ENCODE data around the gene PIH1D1. TPM values are rescaled to one million over a fixed set of nuclear protein-coding genes. Genes with fewer than 3 reads are reported as not detected.

The PIH1D1 gene
- total RNA-seq, 4 donors from 2014 or later = 96.2 to 229 (median 115) TPM

DNA sequence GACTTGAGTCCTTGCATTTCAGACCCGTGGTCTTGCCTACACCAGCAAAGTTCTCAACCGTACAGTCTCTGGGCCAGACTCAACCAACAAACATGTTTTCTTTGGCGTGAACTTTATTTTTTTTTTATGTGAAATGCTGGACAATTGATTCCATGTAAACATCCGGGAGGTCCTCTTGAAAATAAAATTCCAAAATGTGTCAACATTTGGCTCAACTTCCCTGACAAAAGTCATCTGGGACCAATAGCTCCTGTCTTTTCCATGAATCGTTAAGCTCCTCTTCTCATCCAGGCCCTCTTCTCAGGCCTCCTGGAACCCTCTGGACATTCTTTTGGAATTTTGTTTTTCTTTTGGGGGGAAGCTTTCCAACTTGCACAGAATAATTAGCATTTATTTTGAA lies 4.2 kb upstream of the PIH1D1 start:
- H3K36me3 ChIP-seq = peaks cover 0 to 23% (median 0%) of the 10 kb centered on the region in 3 donors
- DNase-seq = no peak
- no peak for TF ChIP-seq POLR2A (IDR thresholded peaks at IDR 0.05)
- TF ChIP-seq, protein P1, sequence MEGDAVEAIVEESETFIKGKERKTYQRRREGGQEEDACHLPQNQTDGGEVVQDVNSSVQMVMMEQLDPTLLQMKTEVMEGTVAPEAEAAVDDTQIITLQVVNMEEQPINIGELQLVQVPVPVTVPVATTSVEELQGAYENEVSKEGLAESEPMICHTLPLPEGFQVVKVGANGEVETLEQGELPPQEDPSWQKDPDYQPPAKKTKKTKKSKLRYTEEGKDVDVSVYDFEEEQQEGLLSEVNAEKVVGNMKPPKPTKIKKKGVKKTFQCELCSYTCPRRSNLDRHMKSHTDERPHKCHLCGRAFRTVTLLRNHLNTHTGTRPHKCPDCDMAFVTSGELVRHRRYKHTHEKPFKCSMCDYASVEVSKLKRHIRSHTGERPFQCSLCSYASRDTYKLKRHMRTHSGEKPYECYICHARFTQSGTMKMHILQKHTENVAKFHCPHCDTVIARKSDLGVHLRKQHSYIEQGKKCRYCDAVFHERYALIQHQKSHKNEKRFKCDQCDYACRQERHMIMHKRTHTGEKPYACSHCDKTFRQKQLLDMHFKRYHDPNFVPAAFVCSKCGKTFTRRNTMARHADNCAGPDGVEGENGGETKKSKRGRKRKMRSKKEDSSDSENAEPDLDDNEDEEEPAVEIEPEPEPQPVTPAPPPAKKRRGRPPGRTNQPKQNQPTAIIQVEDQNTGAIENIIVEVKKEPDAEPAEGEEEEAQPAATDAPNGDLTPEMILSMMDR (IDR thresholded peaks at IDR 0.05) = no peak
- peaks cover 3 to 31% (median 11%) of the 10 kb centered on the region in 4 donors for H3K4me1 ChIP-seq
- no peaks in the 10 kb centered on the region for H3K27me3 ChIP-seq
- no peak overlapping the region for H3K4me3 ChIP-seq
- no peaks in the 10 kb centered on the region for H3K9me3 ChIP-seq
- peak overlapping the region in 3 of 4 donors; percentile 19 to 96 (median 53) for H3K27ac ChIP-seq

DNA sequence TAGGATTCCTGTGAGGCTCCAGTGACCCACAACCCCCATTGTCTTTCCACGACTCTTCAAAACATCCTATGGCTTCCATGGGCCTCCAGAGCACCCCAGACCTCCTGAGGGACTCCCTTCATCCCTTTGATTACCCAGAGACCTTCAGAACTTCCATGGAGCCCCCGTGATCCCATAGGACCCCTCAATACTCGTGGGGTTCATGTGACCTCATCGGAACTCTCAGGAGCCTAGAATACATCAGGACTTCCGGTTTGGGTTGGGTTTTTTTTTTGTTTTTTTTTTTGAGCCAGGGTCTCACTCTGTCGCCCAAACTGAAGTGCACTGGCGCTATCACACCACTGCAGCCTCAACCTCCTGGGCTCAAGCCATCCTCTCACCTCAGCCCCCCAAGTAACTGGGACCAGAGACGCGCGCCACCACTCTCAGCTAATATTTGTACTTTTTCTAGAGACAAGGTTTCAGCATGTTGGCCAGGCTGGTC lies 2.2 kb upstream of the PIH1D1 start:
- Histone ChIP-seq H3K27ac (peak overlapping the region; percentile 95 to 99 (median 98)), H3K9me3 (no peaks in the 10 kb centered on the region), H3K4me3 (peak overlapping the region; percentile 55 to 86 (median 60)), H3K36me3 (peaks cover 0 to 10% (median 0%) of the 10 kb centered on the region in 3 donors), H3K27me3 (no peaks in the 10 kb centered on the region), H3K4me1 (peaks cover 3 to 33% (median 13%) of the 10 kb centered on the region in 4 donors)
- DNase-seq = no peak
- TF ChIP-seq, protein P1 (IDR thresholded peaks at IDR 0.05) = no peak
- no peak for TF ChIP-seq POLR2A (IDR thresholded peaks at IDR 0.05)

DNA sequence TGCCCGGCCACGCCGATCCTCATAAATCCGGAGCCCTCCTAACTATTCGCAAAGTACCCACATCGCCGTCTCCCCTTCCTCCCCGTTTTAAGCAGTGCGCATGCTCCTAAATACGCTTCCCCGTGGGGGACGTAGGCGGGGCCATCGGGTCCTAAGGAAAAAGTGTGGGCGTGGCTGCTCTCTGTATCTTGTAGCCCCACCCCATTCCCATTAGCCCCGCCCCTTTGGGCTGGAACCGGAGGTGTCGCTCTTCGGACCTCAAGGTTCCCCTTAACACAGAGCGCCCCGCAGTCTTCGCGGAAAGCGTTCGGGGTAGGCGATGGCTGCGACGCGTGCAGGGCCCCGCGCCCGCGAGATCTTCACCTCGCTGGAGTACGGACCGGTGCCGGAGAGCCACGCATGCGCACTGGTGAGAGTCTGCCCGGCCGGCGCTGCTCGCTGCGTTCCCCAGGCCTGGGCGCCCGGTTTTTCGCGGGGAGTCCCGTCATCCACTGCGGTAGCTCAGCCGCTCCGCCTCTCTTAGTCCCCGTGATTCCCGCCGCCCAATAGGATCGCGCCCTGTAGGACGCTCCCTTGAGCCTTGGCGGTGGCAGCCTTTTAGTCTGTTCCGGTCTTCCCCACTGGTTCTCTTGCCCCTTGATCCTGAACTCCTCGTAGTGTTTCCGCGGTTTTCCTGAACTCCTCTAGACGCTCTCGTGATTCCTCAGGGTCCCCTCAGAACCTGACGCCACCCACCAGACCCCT lies 1.6 kb upstream of the PIH1D1 start, which contains the start of gene ALDH16A1:
Gene ALDH16A1 (plus strand): TSS at position 213 of the 744 bp plus-strand sequence. CDS start 107 bp downstream, at position 320.
- peaks cover 3 to 30% (median 11%) of the 10 kb centered on the region in 4 donors for H3K4me1 ChIP-seq
- peak; percentile 98 to 99 (median 99) for DNase-seq
- peak within 1 kb of the TSS; percentile 55 to 86 (median 60) for H3K4me3 ChIP-seq
- TF ChIP-seq, protein P1 (IDR thresholded peaks at IDR 0.05) = peak in 1 of 6 experiments; percentile 12
- peak; percentile 83 to 88 for TF ChIP-seq POLR2A (IDR thresholded peaks at IDR 0.05)
- no peaks in the 10 kb centered on the region for H3K27me3 ChIP-seq
- H3K9me3 ChIP-seq = no peaks in the 10 kb centered on the region
- peak within 1 kb of the TSS; percentile 95 to 99 (median 98) for H3K27ac ChIP-seq
- H3K36me3 ChIP-seq = peaks cover 0 to 14% (median 0%) of the 10 kb centered on the region in 3 donors

DNA sequence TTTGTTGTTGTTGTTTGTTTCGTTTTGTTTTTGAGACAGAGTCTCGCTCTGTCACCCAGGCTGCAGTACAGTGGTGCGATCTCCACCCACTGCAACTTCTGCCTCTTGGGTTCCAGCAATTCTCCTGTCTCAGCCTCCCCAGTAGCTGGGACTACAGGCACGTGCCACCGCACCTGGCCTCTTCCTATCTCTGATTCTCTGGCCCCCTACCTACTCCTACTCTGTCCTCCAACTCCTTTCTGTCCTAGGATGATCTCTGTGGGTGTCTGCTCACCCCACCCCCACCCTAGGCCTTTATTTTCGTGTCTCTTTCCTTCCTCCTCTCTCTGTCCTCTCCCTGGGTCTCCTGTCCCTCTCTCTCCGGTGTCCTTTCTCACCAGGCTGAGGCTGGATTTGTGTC lies 1.2 kb downstream of the PIH1D1 start:
- H3K27ac ChIP-seq = peak overlapping the region in 1 of 4 donors; percentile 25
- H3K27me3 ChIP-seq = no peaks in the 10 kb centered on the region
- TF ChIP-seq, protein P1 (IDR thresholded peaks at IDR 0.05) = no peak
- TF ChIP-seq POLR2A (IDR thresholded peaks at IDR 0.05) = no peak
- H3K9me3 ChIP-seq = no peaks in the 10 kb centered on the region
- peak overlapping the region in 1 of 4 donors; percentile 98 for H3K4me3 ChIP-seq
- peaks cover 0 to 21% (median 0%) of the 10 kb centered on the region in 3 donors for H3K36me3 ChIP-seq
- peaks cover 3 to 21% (median 13%) of the 10 kb centered on the region in 4 donors for H3K4me1 ChIP-seq
- DNase-seq = no peak

DNA sequence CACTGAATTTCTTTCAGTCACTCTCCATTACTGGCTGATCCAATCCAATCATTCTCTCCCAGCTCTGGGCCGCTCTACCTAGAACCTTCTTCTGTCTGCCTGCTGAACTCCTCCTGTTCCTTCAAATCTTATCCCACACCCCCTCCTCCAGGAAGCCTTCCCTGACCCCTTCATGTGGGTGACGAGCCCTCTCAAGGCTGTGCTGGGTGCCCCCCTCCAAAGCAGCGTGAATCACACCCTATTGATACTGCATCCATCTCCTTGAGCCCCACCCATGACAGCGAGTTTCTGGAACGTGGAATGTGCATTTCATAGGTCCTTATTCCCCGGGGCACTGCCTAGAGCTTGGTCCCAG lies 3.2 kb downstream of the PIH1D1 start:
- TF ChIP-seq, protein P1 (IDR thresholded peaks at IDR 0.05) = no peak
- TF ChIP-seq POLR2A (IDR thresholded peaks at IDR 0.05) = no peak

More for the DNA sequence above, 3.2 kb downstream of the PIH1D1 start:
- DNase-seq = no peak
- Histone ChIP-seq H3K36me3 (peaks cover 0 to 21% (median 0%) of the 10 kb centered on the region in 3 donors), H3K27ac (no peak overlapping the region), H3K9me3 (no peaks in the 10 kb centered on the region), H3K4me1 (peaks cover 0 to 10% (median 3%) of the 10 kb centered on the region in 4 donors), H3K4me3 (no peak overlapping the region), H3K27me3 (no peaks in the 10 kb centered on the region)
